GM12878 (cell line): ENCODE results near the gene CFLAR. TPM values are rescaled to one million over a fixed set of nuclear protein-coding genes. Genes with fewer than 3 reads are reported as not detected.

ENCODE experiments used
- polyA plus RNA-seq, 11 experiments: library from polyadenylated mRNA; depleted of rRNA in 4 of 11; unstranded in 6 of 11; stranded (reverse) in 5 of 11; fragments of >200 nt; fragmentation: Nextera tagmentation in 4 of 11; fragmentation: Illumina TruSeq in 1 of 11; extraction: Ambion mirVana in 4 of 11; extraction: Trizol in 1 of 11; gene quantifications; 1 replicate in 1 of 11; 2 replicates in 10 of 11; pipeline versions ENCODE4 v1.2.1 to v1.2.3, GENCODE V29; 2011 to 2016; ENCODE audit warnings: inconsistent platforms in 2 of 11, missing spikeins in 2 of 11, low read depth in 1 of 11
- small RNA-seq: library from RNA; depleted of rRNA; stranded (forward); fragments of <200 nt; gene quantifications from one replicate; pipeline ENCODE3, GENCODE V24; 2014
- total RNA-seq, 4 experiments: library from RNA; depleted of rRNA in 3 of 4; stranded (reverse); fragments of >200 nt in 3 of 4; fragmentation: Illumina TruSeq in 1 of 4; extraction: Trizol in 1 of 4; gene quantifications; 2 replicates each; pipeline versions ENCODE4 v1.2.1 to v1.2.3, GENCODE V29; 2013 to 2021

CFLAR gene
- total and polyA plus RNA-seq, 10 of the 15 experiments (the other 5 are each of a cell fraction or from before 2014, with no cell fraction given) = 80.6 to 181 (median 101) TPM

Small RNA genes within 50 kb of the gene (small RNA-seq; reads per million reads assigned to genes)
- not detected for gene AC007283.2
- not detected for gene MTND4LP13
- not detected for gene RNU6-1206P
- gene RNU7-45P = not detected

Other genes with a start within 250 kb of the CFLAR start
Only the 7 nearest of the 8 such genes appear.
- gene PPIL3, start 227.1 kb upstream of the CFLAR start, total RNA-seq (2014; rRNA removed) = 44.4 and 52.8 TPM in 2 replicates
- gene PPIL3, start 227.1 kb upstream of the CFLAR start, total RNA-seq (2014; rRNA removed; fragmentation: Illumina TruSeq; extraction: Trizol) = 58.6 and 58.8 TPM in 2 replicates
- gene PPIL3, start 227.1 kb upstream of the CFLAR start, total RNA-seq (2021) = 31.2 and 33.8 TPM in 2 replicates
- 176 and 314 TPM in 2 replicates for gene PPIL3, start 227.1 kb upstream of the CFLAR start, polyA plus RNA-seq (2011; rRNA removed)
- 65.7 and 71.2 TPM in 2 replicates for gene PPIL3, start 227.1 kb upstream of the CFLAR start, polyA plus RNA-seq (2014; fragmentation: Illumina TruSeq; extraction: Trizol)
- gene PPIL3, start 227.1 kb upstream of the CFLAR start, polyA plus RNA-seq (2014; fragmentation: Nextera tagmentation; extraction: Ambion mirVana) = 100 to 1,000 TPM in 1 of 2 experiments, 10 to 100 TPM in 1; 71.2 to 103 TPM
- gene PPIL3, start 227.1 kb upstream of the CFLAR start, polyA plus RNA-seq (2014; rRNA removed) = 49.6 and 59.5 TPM in 2 replicates
- gene PPIL3, start 227.1 kb upstream of the CFLAR start, polyA plus RNA-seq (2016; fragmentation: Nextera tagmentation; extraction: Ambion mirVana) = 10 to 100 TPM; 46.7 to 48.4 TPM
- 41.1 and 44.9 TPM in 2 replicates for gene NIF3L1, start 226.8 kb upstream of the CFLAR start, total RNA-seq (2014; rRNA removed)
- gene NIF3L1, start 226.8 kb upstream of the CFLAR start, total RNA-seq (2014; rRNA removed; fragmentation: Illumina TruSeq; extraction: Trizol) = 36.9 and 40.3 TPM in 2 replicates
- 27.1 and 27.6 TPM in 2 replicates for gene NIF3L1, start 226.8 kb upstream of the CFLAR start, total RNA-seq (2021)
- 95.9 and 114 TPM in 2 replicates for gene NIF3L1, start 226.8 kb upstream of the CFLAR start, polyA plus RNA-seq (2011; rRNA removed)
- 56.0 and 77.3 TPM in 2 replicates for gene NIF3L1, start 226.8 kb upstream of the CFLAR start, polyA plus RNA-seq (2014; fragmentation: Illumina TruSeq; extraction: Trizol)
- gene NIF3L1, start 226.8 kb upstream of the CFLAR start, polyA plus RNA-seq (2014; fragmentation: Nextera tagmentation; extraction: Ambion mirVana) = 10 to 100 TPM; 58.3 to 88.2 TPM
- gene NIF3L1, start 226.8 kb upstream of the CFLAR start, polyA plus RNA-seq (2014; rRNA removed) = 44.4 and 49.0 TPM in 2 replicates
- gene NIF3L1, start 226.8 kb upstream of the CFLAR start, polyA plus RNA-seq (2016; fragmentation: Nextera tagmentation; extraction: Ambion mirVana) = 10 to 100 TPM; 51.5 to 56.1 TPM
- 17.2 and 21.5 TPM in 2 replicates for gene ORC2, start 152.5 kb upstream of the CFLAR start, total RNA-seq (2014; rRNA removed)
- gene ORC2, start 152.5 kb upstream of the CFLAR start, total RNA-seq (2014; rRNA removed; fragmentation: Illumina TruSeq; extraction: Trizol) = 22.5 and 25.2 TPM in 2 replicates
- gene ORC2, start 152.5 kb upstream of the CFLAR start, total RNA-seq (2021) = 33.1 and 36.9 TPM in 2 replicates
- 11.5 and 12.9 TPM in 2 replicates for gene ORC2, start 152.5 kb upstream of the CFLAR start, polyA plus RNA-seq (2011; rRNA removed)
- gene ORC2, start 152.5 kb upstream of the CFLAR start, polyA plus RNA-seq (2014; fragmentation: Illumina TruSeq; extraction: Trizol) = 20.9 and 26.0 TPM in 2 replicates
- 1 to 10 TPM; 6.1 to 6.7 TPM for gene ORC2, start 152.5 kb upstream of the CFLAR start, polyA plus RNA-seq (2014; fragmentation: Nextera tagmentation; extraction: Ambion mirVana)
- 11.6 and 14.1 TPM in 2 replicates for gene ORC2, start 152.5 kb upstream of the CFLAR start, polyA plus RNA-seq (2014; rRNA removed)
- gene ORC2, start 152.5 kb upstream of the CFLAR start, polyA plus RNA-seq (2016; fragmentation: Nextera tagmentation; extraction: Ambion mirVana) = 10 to 100 TPM; 18.1 to 19.5 TPM
- 6.0 and 7.3 TPM in 2 replicates for gene HYCC2, start 44.5 kb upstream of the CFLAR start, total RNA-seq (2014; rRNA removed)
- 9.5 and 11.1 TPM in 2 replicates for gene HYCC2, start 44.5 kb upstream of the CFLAR start, total RNA-seq (2014; rRNA removed; fragmentation: Illumina TruSeq; extraction: Trizol)
- gene HYCC2, start 44.5 kb upstream of the CFLAR start, total RNA-seq (2021) = 15.2 and 17.4 TPM in 2 replicates
- gene HYCC2, start 44.5 kb upstream of the CFLAR start, polyA plus RNA-seq (2011; rRNA removed) = 9.2 and 14.4 TPM in 2 replicates
- gene HYCC2, start 44.5 kb upstream of the CFLAR start, polyA plus RNA-seq (2014; fragmentation: Illumina TruSeq; extraction: Trizol) = 6.7 and 8.5 TPM in 2 replicates
- gene HYCC2, start 44.5 kb upstream of the CFLAR start, polyA plus RNA-seq (2014; fragmentation: Nextera tagmentation; extraction: Ambion mirVana) = 1 to 10 TPM; 3.4 to 6.8 TPM
- gene HYCC2, start 44.5 kb upstream of the CFLAR start, polyA plus RNA-seq (2014; rRNA removed) = 4.6 and 4.9 TPM in 2 replicates
- gene HYCC2, start 44.5 kb upstream of the CFLAR start, polyA plus RNA-seq (2016; fragmentation: Nextera tagmentation; extraction: Ambion mirVana) = 10 to 100 TPM; 11.6 to 12.9 TPM
- gene NDUFB3, start 44.2 kb upstream of the CFLAR start, total RNA-seq (2014; rRNA removed) = 115 and 153 TPM in 2 replicates
- gene NDUFB3, start 44.2 kb upstream of the CFLAR start, total RNA-seq (2014; rRNA removed; fragmentation: Illumina TruSeq; extraction: Trizol) = 188 and 189 TPM in 2 replicates
- gene NDUFB3, start 44.2 kb upstream of the CFLAR start, total RNA-seq (2021) = 129 and 146 TPM in 2 replicates
- 157 and 257 TPM in 2 replicates for gene NDUFB3, start 44.2 kb upstream of the CFLAR start, polyA plus RNA-seq (2011; rRNA removed)
- 152 and 190 TPM in 2 replicates for gene NDUFB3, start 44.2 kb upstream of the CFLAR start, polyA plus RNA-seq (2014; fragmentation: Illumina TruSeq; extraction: Trizol)
- gene NDUFB3, start 44.2 kb upstream of the CFLAR start, polyA plus RNA-seq (2014; fragmentation: Nextera tagmentation; extraction: Ambion mirVana) = 1,000 to 10,000 TPM; 1,005 to 1,059 TPM
- gene NDUFB3, start 44.2 kb upstream of the CFLAR start, polyA plus RNA-seq (2014; rRNA removed) = 180 and 186 TPM in 2 replicates
- gene NDUFB3, start 44.2 kb upstream of the CFLAR start, polyA plus RNA-seq (2016; fragmentation: Nextera tagmentation; extraction: Ambion mirVana) = 100 to 1,000 TPM; 665 to 671 TPM
- gene CASP10, start 67.0 kb downstream of the CFLAR start, total RNA-seq (2014; rRNA removed) = 12.8 and 13.1 TPM in 2 replicates
- gene CASP10, start 67.0 kb downstream of the CFLAR start, total RNA-seq (2014; rRNA removed; fragmentation: Illumina TruSeq; extraction: Trizol) = 12.8 and 13.3 TPM in 2 replicates
- 11.2 and 12.4 TPM in 2 replicates for gene CASP10, start 67.0 kb downstream of the CFLAR start, total RNA-seq (2021)
- gene CASP10, start 67.0 kb downstream of the CFLAR start, polyA plus RNA-seq (2011; rRNA removed) = 14.1 and 17.9 TPM in 2 replicates
- 11.5 and 14.8 TPM in 2 replicates for gene CASP10, start 67.0 kb downstream of the CFLAR start, polyA plus RNA-seq (2014; fragmentation: Illumina TruSeq; extraction: Trizol)
- 1 to 10 TPM; 7.5 to 9.5 TPM for gene CASP10, start 67.0 kb downstream of the CFLAR start, polyA plus RNA-seq (2014; fragmentation: Nextera tagmentation; extraction: Ambion mirVana)
- 9.8 and 10.1 TPM in 2 replicates for gene CASP10, start 67.0 kb downstream of the CFLAR start, polyA plus RNA-seq (2014; rRNA removed)
- 1 to 10 TPM; 7.2 to 9.1 TPM for gene CASP10, start 67.0 kb downstream of the CFLAR start, polyA plus RNA-seq (2016; fragmentation: Nextera tagmentation; extraction: Ambion mirVana)
- 43.0 and 48.4 TPM in 2 replicates for gene CASP8, start 144.4 kb downstream of the CFLAR start, total RNA-seq (2014; rRNA removed)
- 53.1 and 57.7 TPM in 2 replicates for gene CASP8, start 144.4 kb downstream of the CFLAR start, total RNA-seq (2014; rRNA removed; fragmentation: Illumina TruSeq; extraction: Trizol)
- gene CASP8, start 144.4 kb downstream of the CFLAR start, total RNA-seq (2021) = 34.6 and 36.8 TPM in 2 replicates
- gene CASP8, start 144.4 kb downstream of the CFLAR start, polyA plus RNA-seq (2011; rRNA removed) = 31.1 and 42.1 TPM in 2 replicates
- gene CASP8, start 144.4 kb downstream of the CFLAR start, polyA plus RNA-seq (2014; fragmentation: Illumina TruSeq; extraction: Trizol) = 54.1 and 66.4 TPM in 2 replicates
- gene CASP8, start 144.4 kb downstream of the CFLAR start, polyA plus RNA-seq (2014; fragmentation: Nextera tagmentation; extraction: Ambion mirVana) = 10 to 100 TPM; 18.6 to 22.3 TPM
- 36.4 and 46.4 TPM in 2 replicates for gene CASP8, start 144.4 kb downstream of the CFLAR start, polyA plus RNA-seq (2014; rRNA removed)
- 10 to 100 TPM; 37.5 to 42.4 TPM for gene CASP8, start 144.4 kb downstream of the CFLAR start, polyA plus RNA-seq (2016; fragmentation: Nextera tagmentation; extraction: Ambion mirVana)